ENCODE measurements around the gene ERG.
A peak's percentile ranks its signal among the peaks of the same experiment; 100 is the strongest.

The ERG gene

GRCh38 chr21:38355353-38355752 lies 142.9 kb downstream of the ERG start:
- no peak for DNase-seq

- no peak for DNase-seq
These were observed 143.5 kb downstream of the ERG start for GRCh38 chr21:38354746-38355145.

- DNase-seq = no peak
These were observed 144.0 kb downstream of the ERG start for GRCh38 chr21:38354231-38354630.

GRCh38 chr21:38352536-38353219 lies 145.6 kb downstream of the ERG start:
- DNase-seq = peak; percentile 62 to 76

GRCh38 chr21:38351961-38352521 lies 146.2 kb downstream of the ERG start:
- peak; percentile 3 to 11 for DNase-seq

- DNase-seq = no peak
These were observed 146.9 kb downstream of the ERG start for GRCh38 chr21:38351176-38351959.

- DNase-seq = no peak
These were observed 147.6 kb downstream of the ERG start for GRCh38 chr21:38350684-38351083.

GRCh38 chr21:38349977-38350376 lies 148.3 kb downstream of the ERG start:
- no peak for DNase-seq

GRCh38 chr21:38349111-38349746 lies 149.0 kb downstream of the ERG start:
- no peak for DNase-seq

- DNase-seq = no peak
These were observed 152.0 kb downstream of the ERG start for GRCh38 chr21:38346286-38346685.

- no peak for DNase-seq
These were observed 154.6 kb downstream of the ERG start for GRCh38 chr21:38343691-38344090.

- no peak for DNase-seq
These were observed 155.5 kb downstream of the ERG start for GRCh38 chr21:38342739-38343138.

GRCh38 chr21:38341546-38342012 lies 156.7 kb downstream of the ERG start:
- no peak for DNase-seq

GRCh38 chr21:38340131-38340530 lies 158.1 kb downstream of the ERG start:
- no peak for DNase-seq

- no peak for DNase-seq
These were observed 160.5 kb downstream of the ERG start for GRCh38 chr21:38337793-38338192.

- no peak for DNase-seq
These were observed 163.4 kb downstream of the ERG start for GRCh38 chr21:38334866-38335265.

GRCh38 chr21:38333301-38334272 lies 164.7 kb downstream of the ERG start:
- DNase-seq = peak; percentile 68 to 70

GRCh38 chr21:38330666-38331065 lies 167.6 kb downstream of the ERG start:
- DNase-seq = no peak
